ENCODE data around the gene EMSY.

The EMSY gene

GRCh38 chr11:76424379-76424778, 20.4 kb upstream of the EMSY start:
- Histone ChIP-seq H3K27ac (ENCODE audit: low read depth, low read length, severe bottlenecking) (no peak overlapping the region), H3K36me3 (ENCODE audit: control insufficient read depth, insufficient read depth, low read length) (no peaks in the 10 kb centered on the region), H3K9me3 (ENCODE audit: control insufficient read depth, low read length) (no peaks in the 10 kb centered on the region), H3K4me1 (ENCODE audit: control insufficient read depth, insufficient read depth, low read length, poor library complexity, severe bottlenecking) (peaks cover 5% of the 10 kb centered on the region), H3K4me3 (ENCODE audit: extremely low read depth, insufficient read depth, low read length, poor library complexity, severe bottlenecking) (no peak overlapping the region)
- WGBS, 2 experiments (ENCODE audit: insufficient coverage in 2 of 2): 67 to 74% methylated on average over 3 of the region's 3 CpGs

GRCh38 chr11:76424891-76425290, 19.9 kb upstream of the EMSY start:
- H3K4me3 ChIP-seq (ENCODE audit: extremely low read depth, insufficient read depth, low read length, poor library complexity, severe bottlenecking): no peak overlapping the region
- no peaks in the 10 kb centered on the region for H3K9me3 ChIP-seq (ENCODE audit: control insufficient read depth, low read length)
- H3K27ac ChIP-seq (ENCODE audit: low read depth, low read length, severe bottlenecking): no peak overlapping the region
- H3K36me3 ChIP-seq (ENCODE audit: control insufficient read depth, insufficient read depth, low read length): no peaks in the 10 kb centered on the region
- WGBS, 2 experiments (ENCODE audit: insufficient coverage in 2 of 2): 79 to 94% methylated on average over 1 to 2 of the region's 2 CpGs
- peaks cover 5% of the 10 kb centered on the region for H3K4me1 ChIP-seq (ENCODE audit: control insufficient read depth, insufficient read depth, low read length, poor library complexity, severe bottlenecking)

- H3K4me1 ChIP-seq (ENCODE audit: control insufficient read depth, insufficient read depth, low read length, poor library complexity, severe bottlenecking): peaks cover 5% of the 10 kb centered on the region
- no peak overlapping the region for H3K27ac ChIP-seq (ENCODE audit: low read depth, low read length, severe bottlenecking)
- no peak overlapping the region for H3K4me3 ChIP-seq (ENCODE audit: extremely low read depth, insufficient read depth, low read length, poor library complexity, severe bottlenecking)
- H3K9me3 ChIP-seq (ENCODE audit: control insufficient read depth, low read length): no peaks in the 10 kb centered on the region
- no peaks in the 10 kb centered on the region for H3K36me3 ChIP-seq (ENCODE audit: control insufficient read depth, insufficient read depth, low read length)
These were observed 18.2 kb upstream of the EMSY start for GRCh38 chr11:76426660-76427059.

GRCh38 chr11:76436020-76436419, 8.8 kb upstream of the EMSY start:
- 100% methylated on average over 1 of the region's 1 CpG; no CpG with 5 or more reads in 1 of the 2 experiments for WGBS, 2 experiments (ENCODE audit: insufficient coverage in 2 of 2)
- H3K9me3 ChIP-seq (ENCODE audit: control insufficient read depth, low read length): no peaks in the 10 kb centered on the region
- H3K27ac ChIP-seq (ENCODE audit: low read depth, low read length, severe bottlenecking): no peak overlapping the region
- H3K4me1 ChIP-seq (ENCODE audit: control insufficient read depth, insufficient read depth, low read length, poor library complexity, severe bottlenecking): no peaks in the 10 kb centered on the region
- H3K36me3 ChIP-seq (ENCODE audit: control insufficient read depth, insufficient read depth, low read length): no peaks in the 10 kb centered on the region
- no peak overlapping the region for H3K4me3 ChIP-seq (ENCODE audit: extremely low read depth, insufficient read depth, low read length, poor library complexity, severe bottlenecking)

GRCh38 chr11:76443268-76443980, 1.4 kb upstream of the EMSY start:
- H3K4me1 ChIP-seq (ENCODE audit: control insufficient read depth, insufficient read depth, low read length, poor library complexity, severe bottlenecking): peaks cover 3% of the 10 kb centered on the region
- WGBS, 2 experiments (ENCODE audit: insufficient coverage in 2 of 2): 29% methylated on average over 2 of the region's 10 CpGs; no CpG with 5 or more reads in 1 of the 2 experiments
- H3K36me3 ChIP-seq (ENCODE audit: control insufficient read depth, insufficient read depth, low read length): peaks cover 12% of the 10 kb centered on the region
- no peaks in the 10 kb centered on the region for H3K9me3 ChIP-seq (ENCODE audit: control insufficient read depth, low read length)
- peak overlapping the region; percentile 98 for H3K4me3 ChIP-seq (ENCODE audit: extremely low read depth, insufficient read depth, low read length, poor library complexity, severe bottlenecking)
- peak overlapping the region; percentile 98 for H3K27ac ChIP-seq (ENCODE audit: low read depth, low read length, severe bottlenecking)

GRCh38 chr11:76444065-76444383, 794 bp upstream of the EMSY start:
- peaks cover 18% of the 10 kb centered on the region for H3K36me3 ChIP-seq (ENCODE audit: control insufficient read depth, insufficient read depth, low read length)
- H3K4me1 ChIP-seq (ENCODE audit: control insufficient read depth, insufficient read depth, low read length, poor library complexity, severe bottlenecking): peaks cover 3% of the 10 kb centered on the region
- peak overlapping the region; percentile 98 for H3K4me3 ChIP-seq (ENCODE audit: extremely low read depth, insufficient read depth, low read length, poor library complexity, severe bottlenecking)
- WGBS, 2 experiments (ENCODE audit: insufficient coverage in 2 of 2): 0 to 2% methylated on average over 6 to 8 of the region's 10 CpGs
- H3K27ac ChIP-seq (ENCODE audit: low read depth, low read length, severe bottlenecking): peak overlapping the region; percentile 98
- H3K9me3 ChIP-seq (ENCODE audit: control insufficient read depth, low read length): no peaks in the 10 kb centered on the region

- Histone ChIP-seq H3K4me1 (ENCODE audit: control insufficient read depth, insufficient read depth, low read length, poor library complexity, severe bottlenecking) (peaks cover 3% of the 10 kb centered on the region), H3K9me3 (ENCODE audit: control insufficient read depth, low read length) (no peaks in the 10 kb centered on the region), H3K4me3 (ENCODE audit: extremely low read depth, insufficient read depth, low read length, poor library complexity, severe bottlenecking) (peak overlapping the region; percentile 98), H3K27ac (ENCODE audit: low read depth, low read length, severe bottlenecking) (peak overlapping the region; percentile 98), H3K36me3 (ENCODE audit: control insufficient read depth, insufficient read depth, low read length) (peaks cover 29% of the 10 kb centered on the region)
- WGBS, 2 experiments (ENCODE audit: insufficient coverage in 2 of 2): 0% methylated on average over 27 to 30 of the region's 56 CpGs
These were observed 585 bp downstream of the EMSY start for GRCh38 chr11:76445121-76446084.

GRCh38 chr11:76448506-76448905, 3.7 kb downstream of the EMSY start:
- H3K9me3 ChIP-seq (ENCODE audit: control insufficient read depth, low read length): no peaks in the 10 kb centered on the region
- H3K36me3 ChIP-seq (ENCODE audit: control insufficient read depth, insufficient read depth, low read length): peaks cover 46% of the 10 kb centered on the region
- no CpG with 5 or more reads among the region's 2 CpGs for WGBS, 2 experiments (ENCODE audit: insufficient coverage in 2 of 2)
- no peak overlapping the region for H3K4me3 ChIP-seq (ENCODE audit: extremely low read depth, insufficient read depth, low read length, poor library complexity, severe bottlenecking)
- H3K27ac ChIP-seq (ENCODE audit: low read depth, low read length, severe bottlenecking): no peak overlapping the region
- H3K4me1 ChIP-seq (ENCODE audit: control insufficient read depth, insufficient read depth, low read length, poor library complexity, severe bottlenecking): peaks cover 9% of the 10 kb centered on the region

GRCh38 chr11:76453248-76453647, 8.4 kb downstream of the EMSY start:
- peaks cover 41% of the 10 kb centered on the region for H3K36me3 ChIP-seq (ENCODE audit: control insufficient read depth, insufficient read depth, low read length)

GRCh38 chr11:76455331-76455730, 10.5 kb downstream of the EMSY start:
- Histone ChIP-seq H3K4me3 (ENCODE audit: extremely low read depth, insufficient read depth, low read length, poor library complexity, severe bottlenecking) (no peak overlapping the region), H3K27ac (ENCODE audit: low read depth, low read length, severe bottlenecking) (peak overlapping the region; percentile 73), H3K9me3 (ENCODE audit: control insufficient read depth, low read length) (no peaks in the 10 kb centered on the region), H3K4me1 (ENCODE audit: control insufficient read depth, insufficient read depth, low read length, poor library complexity, severe bottlenecking) (peaks cover 33% of the 10 kb centered on the region), H3K36me3 (ENCODE audit: control insufficient read depth, insufficient read depth, low read length) (peaks cover 36% of the 10 kb centered on the region)
- 0% methylated on average over 1 of the region's 2 CpGs; no CpG with 5 or more reads in 1 of the 2 experiments for WGBS, 2 experiments (ENCODE audit: insufficient coverage in 2 of 2)

More at GRCh38 chr11:76453248-76453647, 8.4 kb downstream of the EMSY start:
- H3K4me1 ChIP-seq (ENCODE audit: control insufficient read depth, insufficient read depth, low read length, poor library complexity, severe bottlenecking): peaks cover 33% of the 10 kb centered on the region
- H3K27ac ChIP-seq (ENCODE audit: low read depth, low read length, severe bottlenecking): peak overlapping the region; percentile 7
- no peak overlapping the region for H3K4me3 ChIP-seq (ENCODE audit: extremely low read depth, insufficient read depth, low read length, poor library complexity, severe bottlenecking)
- 87 to 97% methylated on average over 3 to 5 of the region's 6 CpGs for WGBS, 2 experiments (ENCODE audit: insufficient coverage in 2 of 2)
- no peaks in the 10 kb centered on the region for H3K9me3 ChIP-seq (ENCODE audit: control insufficient read depth, low read length)

- no peak overlapping the region for H3K4me3 ChIP-seq (ENCODE audit: extremely low read depth, insufficient read depth, low read length, poor library complexity, severe bottlenecking)
- H3K36me3 ChIP-seq (ENCODE audit: control insufficient read depth, insufficient read depth, low read length): peaks cover 36% of the 10 kb centered on the region
- H3K9me3 ChIP-seq (ENCODE audit: control insufficient read depth, low read length): no peaks in the 10 kb centered on the region
- peak overlapping the region; percentile 73 for H3K27ac ChIP-seq (ENCODE audit: low read depth, low read length, severe bottlenecking)
- peaks cover 33% of the 10 kb centered on the region for H3K4me1 ChIP-seq (ENCODE audit: control insufficient read depth, insufficient read depth, low read length, poor library complexity, severe bottlenecking)
These were observed 11.1 kb downstream of the EMSY start for GRCh38 chr11:76455931-76456330.
